ENCODE results near the gene PPP1R13B.

Gene PPP1R13B

GRCh38 chr14:103880348-103881267 lies 33.2 kb upstream of the PPP1R13B start:
- DNase-seq (ENCODE audit: low spot score), result no peak

GRCh38 chr14:103879570-103880347 lies 32.4 kb upstream of the PPP1R13B start:
- DNase-seq (ENCODE audit: low spot score), result no peak

GRCh38 chr14:103879118-103879569 lies 31.8 kb upstream of the PPP1R13B start:
- DNase-seq (ENCODE audit: low spot score), result no peak

GRCh38 chr14:103878180-103878579 lies 30.8 kb upstream of the PPP1R13B start:
- DNase-seq (ENCODE audit: low spot score), result no peak

GRCh38 chr14:103875010-103875409 lies 27.6 kb upstream of the PPP1R13B start:
- DNase-seq (ENCODE audit: low spot score), result no peak

- DNase-seq (ENCODE audit: low spot score), result no peak
Measured at GRCh38 chr14:103872481-103873113, 25.2 kb upstream of the PPP1R13B start.

- DNase-seq (ENCODE audit: low spot score), result no peak
Measured at GRCh38 chr14:103871596-103872480, 24.5 kb upstream of the PPP1R13B start.

- no peak for DNase-seq (ENCODE audit: low spot score)
Measured at GRCh38 chr14:103870891-103871595, 23.7 kb upstream of the PPP1R13B start.

GRCh38 chr14:103870144-103870876 lies 22.9 kb upstream of the PPP1R13B start:
- DNase-seq (ENCODE audit: low spot score), result no peak

GRCh38 chr14:103869406-103870143 lies 22.2 kb upstream of the PPP1R13B start:
- no peak for DNase-seq (ENCODE audit: low spot score)

GRCh38 chr14:103868242-103868897 lies 21.0 kb upstream of the PPP1R13B start:
- DNase-seq (ENCODE audit: low spot score), result no peak

- no peak for DNase-seq (ENCODE audit: low spot score)
Measured at GRCh38 chr14:103867523-103867953, 20.2 kb upstream of the PPP1R13B start.

- DNase-seq (ENCODE audit: low spot score), result no peak
Measured at GRCh38 chr14:103867020-103867419, 19.6 kb upstream of the PPP1R13B start.

- no peak for DNase-seq (ENCODE audit: low spot score)
Measured at GRCh38 chr14:103863245-103863644, 15.9 kb upstream of the PPP1R13B start.

- DNase-seq (ENCODE audit: low spot score), result no peak
Measured at GRCh38 chr14:103862393-103862782, 15.0 kb upstream of the PPP1R13B start.

- no peak for DNase-seq (ENCODE audit: low spot score)
Measured at GRCh38 chr14:103861413-103862392, 14.3 kb upstream of the PPP1R13B start.
